ENCODE data around the gene GALC.
A peak's percentile ranks its signal among the peaks of the same experiment; 100 is the strongest.

GALC gene

GRCh38 chr14:87992718-87993628 is at the start of gene GALC:
GALC (minus strand) TSS chr14:87993182; CDS start chr14:87993164, 18 bp downstream.
- Histone ChIP-seq H3K4me3 (ENCODE audit: low read length) (peak within 1 kb of the TSS; percentile 87; the same call in 1 of the 2 replicates), H3K9me3 (ENCODE audit: control insufficient read depth, insufficient read depth, low read length) (no peaks in the 10 kb centered on the region), H3K27ac (ENCODE audit: low read length) (no peak within 1 kb of the TSS), H3K36me3 (ENCODE audit: control insufficient read depth, insufficient read depth, low read length) (no peaks in the 10 kb centered on the region), H3K4me1 (ENCODE audit: control insufficient read depth, insufficient read depth, low read length) (peaks cover 1% of the 10 kb centered on the region; the same call in 1 of the 2 replicates), H3K27me3 (ENCODE audit: control insufficient read depth, insufficient read depth, low read length) (no peaks in the 10 kb centered on the region)
- WGBS (ENCODE audit: insufficient coverage, insufficient read length), result no CpG with 5 or more reads among the region's 83 CpGs
- DNase-seq (ENCODE audit: low read depth, low spot score), result peak; percentile 79

GRCh38 chr14:88040146-88040545 is 47.2 kb upstream of the GALC start:
- Histone ChIP-seq H3K4me1 (ENCODE audit: control insufficient read depth, insufficient read depth, low read length) (peaks cover 5% of the 10 kb centered on the region), H3K9me3 (ENCODE audit: control insufficient read depth, insufficient read depth, low read length) (no peaks in the 10 kb centered on the region), H3K4me3 (ENCODE audit: low read length) (no peak overlapping the region), H3K27ac (ENCODE audit: low read length) (no peak overlapping the region), H3K27me3 (ENCODE audit: control insufficient read depth, insufficient read depth, low read length) (no peaks in the 10 kb centered on the region), H3K36me3 (ENCODE audit: control insufficient read depth, insufficient read depth, low read length) (no peaks in the 10 kb centered on the region)
- no peak for DNase-seq (ENCODE audit: low read depth, low spot score)
- no CpG with 5 or more reads among the region's 1 CpG for WGBS (ENCODE audit: insufficient coverage, insufficient read length)

- no peak for DNase-seq (ENCODE audit: low read depth, low spot score)
- no peak overlapping the region for H3K4me3 ChIP-seq (ENCODE audit: low read length)
- WGBS (ENCODE audit: insufficient coverage, insufficient read length), result no CpG with 5 or more reads among the region's 3 CpGs
- no peaks in the 10 kb centered on the region for H3K27me3 ChIP-seq (ENCODE audit: control insufficient read depth, insufficient read depth, low read length)
- H3K27ac ChIP-seq (ENCODE audit: low read length), result no peak overlapping the region
- H3K36me3 ChIP-seq (ENCODE audit: control insufficient read depth, insufficient read depth, low read length), result no peaks in the 10 kb centered on the region
- peaks cover 5% of the 10 kb centered on the region for H3K4me1 ChIP-seq (ENCODE audit: control insufficient read depth, insufficient read depth, low read length)
- no peaks in the 10 kb centered on the region for H3K9me3 ChIP-seq (ENCODE audit: control insufficient read depth, insufficient read depth, low read length)
Observed at GRCh38 chr14:88039197-88039596, 46.2 kb upstream of the GALC start.

- Histone ChIP-seq H3K27me3 (ENCODE audit: control insufficient read depth, insufficient read depth, low read length) (no peaks in the 10 kb centered on the region), H3K36me3 (ENCODE audit: control insufficient read depth, insufficient read depth, low read length) (no peaks in the 10 kb centered on the region), H3K27ac (ENCODE audit: low read length) (no peak overlapping the region), H3K4me3 (ENCODE audit: low read length) (no peak overlapping the region), H3K9me3 (ENCODE audit: control insufficient read depth, insufficient read depth, low read length) (no peaks in the 10 kb centered on the region), H3K4me1 (ENCODE audit: control insufficient read depth, insufficient read depth, low read length) (peaks cover 5% of the 10 kb centered on the region)
- no peak for DNase-seq (ENCODE audit: low read depth, low spot score)
- no CpG with 5 or more reads among the region's 1 CpG for WGBS (ENCODE audit: insufficient coverage, insufficient read length)
Observed at GRCh38 chr14:88037325-88037724, 44.3 kb upstream of the GALC start.

- WGBS (ENCODE audit: insufficient coverage, insufficient read length), result no CpG with 5 or more reads among the region's 2 CpGs
- Histone ChIP-seq H3K27ac (ENCODE audit: low read length) (no peak overlapping the region), H3K4me1 (ENCODE audit: control insufficient read depth, insufficient read depth, low read length) (peaks cover 5% of the 10 kb centered on the region), H3K27me3 (ENCODE audit: control insufficient read depth, insufficient read depth, low read length) (no peaks in the 10 kb centered on the region), H3K4me3 (ENCODE audit: low read length) (no peak overlapping the region), H3K9me3 (ENCODE audit: control insufficient read depth, insufficient read depth, low read length) (no peaks in the 10 kb centered on the region), H3K36me3 (ENCODE audit: control insufficient read depth, insufficient read depth, low read length) (no peaks in the 10 kb centered on the region)
- no peak for DNase-seq (ENCODE audit: low read depth, low spot score)
Observed at GRCh38 chr14:88036422-88036821, 43.4 kb upstream of the GALC start.

GRCh38 chr14:88034076-88034475 is 41.1 kb upstream of the GALC start:
- H3K9me3 ChIP-seq (ENCODE audit: control insufficient read depth, insufficient read depth, low read length), result no peaks in the 10 kb centered on the region
- H3K27me3 ChIP-seq (ENCODE audit: control insufficient read depth, insufficient read depth, low read length), result no peaks in the 10 kb centered on the region
- peaks cover 5% of the 10 kb centered on the region for H3K4me1 ChIP-seq (ENCODE audit: control insufficient read depth, insufficient read depth, low read length)
- DNase-seq (ENCODE audit: low read depth, low spot score), result no peak
- no peaks in the 10 kb centered on the region for H3K36me3 ChIP-seq (ENCODE audit: control insufficient read depth, insufficient read depth, low read length)
- H3K4me3 ChIP-seq (ENCODE audit: low read length), result no peak overlapping the region
- no CpG with 5 or more reads among the region's 2 CpGs for WGBS (ENCODE audit: insufficient coverage, insufficient read length)
- H3K27ac ChIP-seq (ENCODE audit: low read length), result no peak overlapping the region

GRCh38 chr14:88032373-88032772 is 39.4 kb upstream of the GALC start:
- no peaks in the 10 kb centered on the region for H3K9me3 ChIP-seq (ENCODE audit: control insufficient read depth, insufficient read depth, low read length)
- no peaks in the 10 kb centered on the region for H3K27me3 ChIP-seq (ENCODE audit: control insufficient read depth, insufficient read depth, low read length)
- no peak overlapping the region for H3K4me3 ChIP-seq (ENCODE audit: low read length)
- no peaks in the 10 kb centered on the region for H3K36me3 ChIP-seq (ENCODE audit: control insufficient read depth, insufficient read depth, low read length)
- no peak for DNase-seq (ENCODE audit: low read depth, low spot score)
- no CpG with 5 or more reads among the region's 1 CpG for WGBS (ENCODE audit: insufficient coverage, insufficient read length)
- peaks cover 4% of the 10 kb centered on the region for H3K4me1 ChIP-seq (ENCODE audit: control insufficient read depth, insufficient read depth, low read length)
- H3K27ac ChIP-seq (ENCODE audit: low read length), result no peak overlapping the region

- no CpG with 5 or more reads among the region's 1 CpG for WGBS (ENCODE audit: insufficient coverage, insufficient read length)
- DNase-seq (ENCODE audit: low read depth, low spot score), result no peak
- Histone ChIP-seq H3K36me3 (ENCODE audit: control insufficient read depth, insufficient read depth, low read length) (no peaks in the 10 kb centered on the region), H3K4me1 (ENCODE audit: control insufficient read depth, insufficient read depth, low read length) (peaks cover 2% of the 10 kb centered on the region; the same call in 1 of the 2 replicates), H3K4me3 (ENCODE audit: low read length) (no peak overlapping the region), H3K9me3 (ENCODE audit: control insufficient read depth, insufficient read depth, low read length) (no peaks in the 10 kb centered on the region), H3K27ac (ENCODE audit: low read length) (no peak overlapping the region), H3K27me3 (ENCODE audit: control insufficient read depth, insufficient read depth, low read length) (no peaks in the 10 kb centered on the region)
Observed at GRCh38 chr14:88030892-88031291, 37.9 kb upstream of the GALC start.

- no peak for DNase-seq (ENCODE audit: low read depth, low spot score)
- no peaks in the 10 kb centered on the region for H3K9me3 ChIP-seq (ENCODE audit: control insufficient read depth, insufficient read depth, low read length)
- H3K4me3 ChIP-seq (ENCODE audit: low read length), result no peak overlapping the region
- H3K27me3 ChIP-seq (ENCODE audit: control insufficient read depth, insufficient read depth, low read length), result no peaks in the 10 kb centered on the region
- no peak overlapping the region for H3K27ac ChIP-seq (ENCODE audit: low read length)
- no CpG with 5 or more reads among the region's 1 CpG for WGBS (ENCODE audit: insufficient coverage, insufficient read length)
- H3K36me3 ChIP-seq (ENCODE audit: control insufficient read depth, insufficient read depth, low read length), result no peaks in the 10 kb centered on the region
- H3K4me1 ChIP-seq (ENCODE audit: control insufficient read depth, insufficient read depth, low read length), result no peaks in the 10 kb centered on the region
Observed at GRCh38 chr14:88030079-88030478, 37.1 kb upstream of the GALC start.

- no peaks in the 10 kb centered on the region for H3K9me3 ChIP-seq (ENCODE audit: control insufficient read depth, insufficient read depth, low read length)
- no peaks in the 10 kb centered on the region for H3K36me3 ChIP-seq (ENCODE audit: control insufficient read depth, insufficient read depth, low read length)
- WGBS (ENCODE audit: insufficient coverage, insufficient read length), result no CpG with 5 or more reads among the region's 2 CpGs
- DNase-seq (ENCODE audit: low read depth, low spot score), result no peak
- H3K27ac ChIP-seq (ENCODE audit: low read length), result no peak overlapping the region
- no peaks in the 10 kb centered on the region for H3K4me1 ChIP-seq (ENCODE audit: control insufficient read depth, insufficient read depth, low read length)
- H3K4me3 ChIP-seq (ENCODE audit: low read length), result no peak overlapping the region
- no peaks in the 10 kb centered on the region for H3K27me3 ChIP-seq (ENCODE audit: control insufficient read depth, insufficient read depth, low read length)
Observed at GRCh38 chr14:88029500-88029899, 36.5 kb upstream of the GALC start.

- WGBS (ENCODE audit: insufficient coverage, insufficient read length), result no CpG with 5 or more reads among the region's 2 CpGs
- no peak overlapping the region for H3K4me3 ChIP-seq (ENCODE audit: low read length)
- no peak overlapping the region for H3K27ac ChIP-seq (ENCODE audit: low read length)
- H3K9me3 ChIP-seq (ENCODE audit: control insufficient read depth, insufficient read depth, low read length), result no peaks in the 10 kb centered on the region
- no peaks in the 10 kb centered on the region for H3K36me3 ChIP-seq (ENCODE audit: control insufficient read depth, insufficient read depth, low read length)
- H3K27me3 ChIP-seq (ENCODE audit: control insufficient read depth, insufficient read depth, low read length), result no peaks in the 10 kb centered on the region
- DNase-seq (ENCODE audit: low read depth, low spot score), result no peak
- no peaks in the 10 kb centered on the region for H3K4me1 ChIP-seq (ENCODE audit: control insufficient read depth, insufficient read depth, low read length)
Observed at GRCh38 chr14:88026890-88027289, 33.9 kb upstream of the GALC start.
